ENCODE measurements around the gene TLE6. TPM values are rescaled to one million over a fixed set of nuclear protein-coding genes. Genes with fewer than 3 reads are reported as not detected.
"Not testable (repeated sequence)": the region's sequence is repeated elsewhere in the genome, so short reads cannot be mapped to it uniquely, and the experiment has no call there.

Gene TLE6
- total RNA-seq, 6 experiments from 2014 or later: 0.82 to 3.0 (median 1.2) TPM

- no peaks in the 10 kb centered on the region for H3K9me3 Mint-ChIP-seq
- no peaks in the 10 kb centered on the region for H3K36me3 Mint-ChIP-seq (ENCODE audit: low read depth)
- peaks cover 24% of the 10 kb centered on the region for H3K27me3 Mint-ChIP-seq (ENCODE audit: insufficient read depth)
- H3K4me3 Mint-ChIP-seq: no peak overlapping the region
- DNase-seq: no peak
- no peak for TF ChIP-seq CTCF (IDR thresholded peaks at IDR 0.05)
- H3K4me1 Mint-ChIP-seq (ENCODE audit: low read depth): no peaks in the 10 kb centered on the region
- H3K27ac Mint-ChIP-seq: no peak overlapping the region
Measured at GRCh38 chr19:3006075-3006767, 28.9 kb downstream of the TLE6 start.

GRCh38 chr19:3007975-3008374, 30.6 kb downstream of the TLE6 start:
- H3K9me3 Mint-ChIP-seq: no peaks in the 10 kb centered on the region
- TF ChIP-seq CTCF (IDR thresholded peaks at IDR 0.05): no peak
- no peak overlapping the region for H3K4me3 Mint-ChIP-seq
- no peak for DNase-seq
- no peaks in the 10 kb centered on the region for H3K36me3 Mint-ChIP-seq (ENCODE audit: low read depth)
- peaks cover 31% of the 10 kb centered on the region for H3K27me3 Mint-ChIP-seq (ENCODE audit: insufficient read depth)
- H3K4me1 Mint-ChIP-seq (ENCODE audit: low read depth): no peaks in the 10 kb centered on the region
- H3K27ac Mint-ChIP-seq: no peak overlapping the region

GRCh38 chr19:3008994-3009393, 31.6 kb downstream of the TLE6 start:
- H3K27me3 Mint-ChIP-seq (ENCODE audit: insufficient read depth): peaks cover 29% of the 10 kb centered on the region
- TF ChIP-seq CTCF (IDR thresholded peaks at IDR 0.05): no peak
- no peaks in the 10 kb centered on the region for H3K9me3 Mint-ChIP-seq
- DNase-seq: no peak
- H3K4me1 Mint-ChIP-seq (ENCODE audit: low read depth): no peaks in the 10 kb centered on the region
- H3K36me3 Mint-ChIP-seq (ENCODE audit: low read depth): no peaks in the 10 kb centered on the region
- H3K4me3 Mint-ChIP-seq: no peak overlapping the region
- H3K27ac Mint-ChIP-seq: no peak overlapping the region

- Mint-ChIP-seq H3K36me3 (ENCODE audit: low read depth) (no peaks in the 10 kb centered on the region), H3K9me3 (no peaks in the 10 kb centered on the region), H3K27me3 (ENCODE audit: insufficient read depth) (peaks cover 24% of the 10 kb centered on the region), H3K4me3 (no peak overlapping the region), H3K4me1 (ENCODE audit: low read depth) (no peaks in the 10 kb centered on the region), H3K27ac (no peak overlapping the region)
- no peak for TF ChIP-seq CTCF (IDR thresholded peaks at IDR 0.05)
- DNase-seq: no peak
Measured at GRCh38 chr19:3010871-3011270, 33.5 kb downstream of the TLE6 start.

- not testable (repeated sequence) for DNase-seq; H3K9me3 Mint-ChIP-seq; H3K4me3 Mint-ChIP-seq; H3K27ac Mint-ChIP-seq; H3K36me3 Mint-ChIP-seq (ENCODE audit: low read depth); H3K4me1 Mint-ChIP-seq (ENCODE audit: low read depth)
- peaks cover 22% of the 10 kb centered on the region for H3K27me3 Mint-ChIP-seq (ENCODE audit: insufficient read depth)
Measured at GRCh38 chr19:3012059-3012458, 34.7 kb downstream of the TLE6 start.

- H3K27ac Mint-ChIP-seq: no peak overlapping the region
- H3K9me3 Mint-ChIP-seq: no peaks in the 10 kb centered on the region
- no peaks in the 10 kb centered on the region for H3K36me3 Mint-ChIP-seq (ENCODE audit: low read depth)
- H3K4me3 Mint-ChIP-seq: no peak overlapping the region
- H3K27me3 Mint-ChIP-seq (ENCODE audit: insufficient read depth): peaks cover 18% of the 10 kb centered on the region
- no peaks in the 10 kb centered on the region for H3K4me1 Mint-ChIP-seq (ENCODE audit: low read depth)
- DNase-seq: no peak
- no peak for TF ChIP-seq CTCF (IDR thresholded peaks at IDR 0.05)
Measured at GRCh38 chr19:3012621-3013262, 35.4 kb downstream of the TLE6 start.
